ENCODE data around the gene CCDC57.

DNA sequence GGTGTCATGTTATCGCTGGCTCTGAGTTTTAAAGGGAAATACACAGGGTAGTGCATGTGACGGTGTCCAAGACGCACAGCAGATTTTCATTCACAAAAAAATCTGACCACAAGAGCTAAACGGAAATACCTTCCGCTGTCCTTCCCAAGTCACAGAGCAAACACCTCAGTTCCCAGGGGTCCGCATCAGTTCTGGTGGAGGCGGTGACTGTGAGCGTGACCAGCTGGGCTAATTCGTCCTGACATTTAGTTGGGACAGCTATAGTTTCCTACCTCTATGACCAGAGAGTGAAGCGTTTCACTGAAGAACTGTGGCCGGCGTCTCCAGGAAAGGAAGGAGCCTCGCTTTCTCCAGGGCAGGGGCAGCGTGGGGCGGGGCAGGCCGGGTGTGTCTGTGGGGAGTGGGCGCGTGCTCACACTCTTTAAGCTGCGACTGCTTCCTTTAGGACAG, 104.1 kb downstream of the CCDC57 start:
- TF ChIP-seq POLR2AphosphoS5 (IDR thresholded peaks at IDR 0.05; ENCODE audit: low read depth, low read length) (peak; percentile 38; the same call in 1 of the 2 replicates), FOXP2 (optimal IDR thresholded peaks at IDR 0.05; ENCODE audit: borderline replicate concordance, extremely low read depth, extremely low read length, insufficient read depth) (no peak), REST (IDR thresholded peaks at IDR 0.05; ENCODE audit: insufficient read depth in 1 of 2, low read depth in 2 of 2, low read length in 2 of 2) (no peak)

Measured in PFSK-1 (cell line).